ENCODE results near the gene ERBB2. TPM values are rescaled to one million over a fixed set of nuclear protein-coding genes. Genes with fewer than 3 reads are reported as not detected.

The ERBB2 gene
- 69.2 TPM for polyA plus RNA-seq (2013, experiment 1 of 2)
- 69.0 TPM for polyA plus RNA-seq (2013, experiment 2 of 2)

- H3K14ac ChIP-seq (ENCODE audit: low read length) = peak within 1 kb of the TSS; percentile 84
- H3K4me2 ChIP-seq (ENCODE audit: insufficient read depth, low read length, poor library complexity, severe bottlenecking) = peak within 1 kb of the TSS; percentile 83
- H3K9me3 ChIP-seq (replicated peaks in 1 of 2; ENCODE audit: control insufficient read depth in 2 of 2, insufficient read depth in 1 of 2, low read depth in 1 of 2, low read length in 2 of 2) = no peaks in the 10 kb centered on the region
- no peak for DNase-seq (ENCODE audit: low spot score)
- H4K8ac ChIP-seq (ENCODE audit: low read depth, low read length) = no peak within 1 kb of the TSS
- peaks cover 2 to 23% of the 10 kb centered on the region in 2 donors for H3K36me3 ChIP-seq (replicated peaks in 1 of 2; ENCODE audit: control insufficient read depth in 2 of 2, insufficient read depth in 2 of 2, low read length in 2 of 2)
- H3K27me3 ChIP-seq (ENCODE audit: control insufficient read depth in 3 of 3, insufficient read depth in 3 of 3, low read depth in 1 of 3, low read length in 3 of 3) = no peaks in the 10 kb centered on the region
- H3K4ac ChIP-seq (ENCODE audit: low read length) = peak within 1 kb of the TSS; percentile 44
- no CpG with 5 or more reads among the region's 20 CpGs for WGBS, 2 donors (ENCODE audit: extremely low coverage in 2 of 2, insufficient read length in 2 of 2, insufficient replicate concordance in 1 of 2)
- H3K27ac ChIP-seq (replicated peaks; ENCODE audit: low read length) = peak within 1 kb of the TSS; percentile 68
- H2BK120ac ChIP-seq (ENCODE audit: low read depth, low read length) = peak within 1 kb of the TSS; percentile 61
- no peak within 1 kb of the TSS for H4K91ac ChIP-seq (ENCODE audit: low read depth, low read length, poor library complexity)
- peak within 1 kb of the TSS; percentile 89 for H3K9ac ChIP-seq (ENCODE audit: low read depth, low read length, poor library complexity)
- H2BK5ac ChIP-seq (ENCODE audit: low read length) = peak within 1 kb of the TSS; percentile 99
- peak within 1 kb of the TSS; percentile 80 to 97 for H3K4me3 ChIP-seq (ENCODE audit: low read length in 2 of 2)
- H2BK12ac ChIP-seq (ENCODE audit: low read length) = no peak within 1 kb of the TSS
- peak within 1 kb of the TSS; percentile 94 for H2AK5ac ChIP-seq (ENCODE audit: low read depth, low read length)
- H3K23ac ChIP-seq (ENCODE audit: low read depth, low read length, poor library complexity) = no peak within 1 kb of the TSS
- peak within 1 kb of the TSS; percentile 90 for H2AFZ ChIP-seq (ENCODE audit: low read length)
- H2BK15ac ChIP-seq (ENCODE audit: low read length) = peak within 1 kb of the TSS; percentile 75
- H3K4me1 ChIP-seq (ENCODE audit: control insufficient read depth in 2 of 2, insufficient read depth in 1 of 2, low read depth in 1 of 2, low read length in 2 of 2) = peaks cover 29 to 42% of the 10 kb centered on the region in 2 donors
- peaks cover 11% of the 10 kb centered on the region for H3K79me1 ChIP-seq (ENCODE audit: low read depth, low read length)
- peak within 1 kb of the TSS; percentile 99 for H3K18ac ChIP-seq (ENCODE audit: low read length)
Observed at GRCh38 chr17:39699818-39700147, at the start of gene ERBB2. ERBB2 (plus strand) TSS chr17:39700064; CDS start chr17:39700239, 175 bp downstream.

- H2BK5ac ChIP-seq (ENCODE audit: low read length) = no peak overlapping the region
Observed at GRCh38 chr17:39650121-39650579, 49.7 kb upstream of the ERBB2 start.

GRCh38 chr17:39651923-39652586, 47.8 kb upstream of the ERBB2 start:
- H2BK120ac ChIP-seq (ENCODE audit: low read depth, low read length) = peak overlapping the region; percentile 63
- H3K9me3 ChIP-seq (replicated peaks in 1 of 2; ENCODE audit: control insufficient read depth in 2 of 2, insufficient read depth in 1 of 2, low read depth in 1 of 2, low read length in 2 of 2) = no peaks in the 10 kb centered on the region
- no peak overlapping the region for H3K4me3 ChIP-seq (ENCODE audit: low read length in 2 of 2)
- no peak overlapping the region for H3K4ac ChIP-seq (ENCODE audit: low read length)
- H2AFZ ChIP-seq (ENCODE audit: low read length) = peak overlapping the region; percentile 70
- peak overlapping the region; percentile 98 for H2BK5ac ChIP-seq (ENCODE audit: low read length)
- H3K27ac ChIP-seq (replicated peaks; ENCODE audit: low read length) = peak overlapping the region; percentile 91
- H3K18ac ChIP-seq (ENCODE audit: low read length) = peak overlapping the region; percentile 91
- H2BK15ac ChIP-seq (ENCODE audit: low read length) = peak overlapping the region; percentile 71
- H3K4me2 ChIP-seq (ENCODE audit: insufficient read depth, low read length, poor library complexity, severe bottlenecking) = no peak overlapping the region
- H3K4me1 ChIP-seq (ENCODE audit: control insufficient read depth in 2 of 2, insufficient read depth in 1 of 2, low read depth in 1 of 2, low read length in 2 of 2) = peaks cover 20 to 27% of the 10 kb centered on the region in 2 donors
- H2BK12ac ChIP-seq (ENCODE audit: low read length) = peak overlapping the region; percentile 82
- peak overlapping the region; percentile 44 for H4K91ac ChIP-seq (ENCODE audit: low read depth, low read length, poor library complexity)
- peak overlapping the region; percentile 49 for H2AK5ac ChIP-seq (ENCODE audit: low read depth, low read length)
- no peak overlapping the region for H3K9ac ChIP-seq (ENCODE audit: low read depth, low read length, poor library complexity)
- WGBS, 2 donors (ENCODE audit: extremely low coverage in 2 of 2, insufficient read length in 2 of 2, insufficient replicate concordance in 1 of 2) = no CpG with 5 or more reads among the region's 8 CpGs
- H3K36me3 ChIP-seq (replicated peaks in 1 of 2; ENCODE audit: control insufficient read depth in 2 of 2, insufficient read depth in 2 of 2, low read length in 2 of 2) = peaks cover 0 to 23% of the 10 kb centered on the region in 2 donors
- DNase-seq (ENCODE audit: low spot score) = no peak
- H3K79me1 ChIP-seq (ENCODE audit: low read depth, low read length) = peaks cover 11% of the 10 kb centered on the region
- H4K8ac ChIP-seq (ENCODE audit: low read depth, low read length) = no peak overlapping the region
- H3K23ac ChIP-seq (ENCODE audit: low read depth, low read length, poor library complexity) = no peak overlapping the region
- H3K27me3 ChIP-seq (ENCODE audit: control insufficient read depth in 3 of 3, insufficient read depth in 3 of 3, low read depth in 1 of 3, low read length in 3 of 3) = no peaks in the 10 kb centered on the region
- H3K14ac ChIP-seq (ENCODE audit: low read length) = no peak overlapping the region

More at GRCh38 chr17:39650121-39650579, 49.7 kb upstream of the ERBB2 start:
- no CpG with 5 or more reads among the region's 11 CpGs for WGBS, 2 donors (ENCODE audit: extremely low coverage in 2 of 2, insufficient read length in 2 of 2, insufficient replicate concordance in 1 of 2)
- Histone ChIP-seq H2AK5ac (ENCODE audit: low read depth, low read length) (no peak overlapping the region), H3K36me3 (replicated peaks in 1 of 2; ENCODE audit: control insufficient read depth in 2 of 2, insufficient read depth in 2 of 2, low read length in 2 of 2) (peaks cover 0 to 11% of the 10 kb centered on the region in 2 donors), H2BK15ac (ENCODE audit: low read length) (no peak overlapping the region), H4K91ac (ENCODE audit: low read depth, low read length, poor library complexity) (no peak overlapping the region), H3K4me2 (ENCODE audit: insufficient read depth, low read length, poor library complexity, severe bottlenecking) (no peak overlapping the region), H3K27me3 (ENCODE audit: control insufficient read depth in 3 of 3, insufficient read depth in 3 of 3, low read depth in 1 of 3, low read length in 3 of 3) (no peaks in the 10 kb centered on the region), H3K9ac (ENCODE audit: low read depth, low read length, poor library complexity) (no peak overlapping the region), H3K23ac (ENCODE audit: low read depth, low read length, poor library complexity) (no peak overlapping the region), H3K4me1 (ENCODE audit: control insufficient read depth in 2 of 2, insufficient read depth in 1 of 2, low read depth in 1 of 2, low read length in 2 of 2) (peaks cover 20 to 27% of the 10 kb centered on the region in 2 donors), H3K4ac (ENCODE audit: low read length) (no peak overlapping the region), H3K9me3 (replicated peaks in 1 of 2; ENCODE audit: control insufficient read depth in 2 of 2, insufficient read depth in 1 of 2, low read depth in 1 of 2, low read length in 2 of 2) (no peaks in the 10 kb centered on the region), H3K4me3 (ENCODE audit: low read length in 2 of 2) (no peak overlapping the region), H4K8ac (ENCODE audit: low read depth, low read length) (no peak overlapping the region), H2BK12ac (ENCODE audit: low read length) (no peak overlapping the region), H3K14ac (ENCODE audit: low read length) (no peak overlapping the region), H3K18ac (ENCODE audit: low read length) (no peak overlapping the region), H3K79me1 (ENCODE audit: low read depth, low read length) (peaks cover 11% of the 10 kb centered on the region), H2BK120ac (ENCODE audit: low read depth, low read length) (no peak overlapping the region), H3K27ac (replicated peaks; ENCODE audit: low read length) (no peak overlapping the region), H2AFZ (ENCODE audit: low read length) (no peak overlapping the region)
- DNase-seq (ENCODE audit: low spot score) = no peak

- Histone ChIP-seq H2AK5ac (ENCODE audit: low read depth, low read length) (peak overlapping the region; percentile 91), H3K14ac (ENCODE audit: low read length) (peak overlapping the region; percentile 86), H3K36me3 (replicated peaks in 1 of 2; ENCODE audit: control insufficient read depth in 2 of 2, insufficient read depth in 2 of 2, low read length in 2 of 2) (peaks cover 3 to 26% of the 10 kb centered on the region in 2 donors), H3K18ac (ENCODE audit: low read length) (peak overlapping the region; percentile 96), H2BK12ac (ENCODE audit: low read length) (peak overlapping the region; percentile 97), H3K9me3 (replicated peaks in 1 of 2; ENCODE audit: control insufficient read depth in 2 of 2, insufficient read depth in 1 of 2, low read depth in 1 of 2, low read length in 2 of 2) (no peaks in the 10 kb centered on the region), H3K27ac (replicated peaks; ENCODE audit: low read length) (peak overlapping the region; percentile 91), H2AFZ (ENCODE audit: low read length) (peak overlapping the region; percentile 70), H3K4me2 (ENCODE audit: insufficient read depth, low read length, poor library complexity, severe bottlenecking) (peak overlapping the region; percentile 38), H3K4me3 (ENCODE audit: low read length in 2 of 2) (no peak overlapping the region), H3K9ac (ENCODE audit: low read depth, low read length, poor library complexity) (peak overlapping the region; percentile 71), H2BK120ac (ENCODE audit: low read depth, low read length) (peak overlapping the region; percentile 98), H3K4me1 (ENCODE audit: control insufficient read depth in 2 of 2, insufficient read depth in 1 of 2, low read depth in 1 of 2, low read length in 2 of 2) (peaks cover 20 to 27% of the 10 kb centered on the region in 2 donors), H3K4ac (ENCODE audit: low read length) (no peak overlapping the region), H4K91ac (ENCODE audit: low read depth, low read length, poor library complexity) (peak overlapping the region; percentile 60), H4K8ac (ENCODE audit: low read depth, low read length) (peak overlapping the region; percentile 78), H3K79me1 (ENCODE audit: low read depth, low read length) (peaks cover 7% of the 10 kb centered on the region), H3K27me3 (ENCODE audit: control insufficient read depth in 3 of 3, insufficient read depth in 3 of 3, low read depth in 1 of 3, low read length in 3 of 3) (no peaks in the 10 kb centered on the region), H2BK15ac (ENCODE audit: low read length) (peak overlapping the region; percentile 71), H3K23ac (ENCODE audit: low read depth, low read length, poor library complexity) (peak overlapping the region; percentile 87), H2BK5ac (ENCODE audit: low read length) (peak overlapping the region; percentile 98)
- peak; percentile 66 for DNase-seq (ENCODE audit: low spot score)
- no CpG with 5 or more reads among the region's 7 CpGs for WGBS, 2 donors (ENCODE audit: extremely low coverage in 2 of 2, insufficient read length in 2 of 2, insufficient replicate concordance in 1 of 2)
Observed at GRCh38 chr17:39652587-39653315, 47.1 kb upstream of the ERBB2 start.

Measured in neuronal stem cell (in vitro differentiated cells).